Trophoblast cell (in vitro differentiated cells and primary cell): ENCODE data around the gene HBE1.

Source experiments
- DNase-seq, 2 donors: peaks; one replicate each; pipeline ENCODE4 v3.0.0-alpha.2; 2016
- H2AFZ ChIP-seq: 2 replicates; pipeline ENCODE4 v1.6.1; 2013; ENCODE audit warnings: low read length, moderate library complexity, mild to moderate bottlenecking; ENCODE audit not compliant: insufficient read depth, poor library complexity
- H2AK5ac ChIP-seq: 2 replicates; pipeline ENCODE4 v1.6.1; 2013; ENCODE audit warnings: mild to moderate bottlenecking, low read length
- H2BK120ac ChIP-seq: 2 replicates; pipeline ENCODE4 v1.6.1; 2013; ENCODE audit warnings: low read length, mild to moderate bottlenecking, moderate library complexity; ENCODE audit not compliant: insufficient read depth, poor library complexity
- H2BK12ac ChIP-seq: 2 replicates; pipeline ENCODE4 v1.6.1; 2013; ENCODE audit warnings: mild to moderate bottlenecking, low read length, moderate library complexity
- H2BK5ac ChIP-seq: 2 replicates; pipeline ENCODE4 v1.6.1; 2013; ENCODE audit warnings: low read length, low read depth, moderate library complexity, mild to moderate bottlenecking; ENCODE audit not compliant: poor library complexity
- H3K14ac ChIP-seq: 2 replicates; pipeline ENCODE4 v1.6.1; 2013; ENCODE audit warnings: mild to moderate bottlenecking, low read length
- H3K18ac ChIP-seq: 2 replicates; pipeline ENCODE4 v1.6.1; 2013; ENCODE audit warnings: mild to moderate bottlenecking, low read length
- H3K23ac ChIP-seq: 2 replicates; pipeline ENCODE4 v1.6.1; 2013; ENCODE audit warnings: low read length
- H3K27ac ChIP-seq: 2 replicates; pipeline ENCODE4 v1.5.1; 2013; ENCODE audit warnings: low read depth, mild to moderate bottlenecking, inconsistent platforms, low read length, moderate library complexity
- H3K27me3 ChIP-seq: 2 replicates; pipeline ENCODE4 v1.6.1; 2013; ENCODE audit warnings: inconsistent platforms, mild to moderate bottlenecking, low read length, moderate library complexity; ENCODE audit not compliant: insufficient read depth
- H3K36me3 ChIP-seq, 2 experiments: 1 replicate in 1 of 2; 2 replicates in 1 of 2; pipeline ENCODE4 v1.6.1; 2013; ENCODE audit warnings: low read length in 2 of 2, mild to moderate bottlenecking in 2 of 2, moderate library complexity in 1 of 2; ENCODE audit not compliant: insufficient read depth in 2 of 2, control insufficient read depth in 1 of 2
- H3K4ac ChIP-seq: 2 replicates; pipeline ENCODE4 v1.6.1; 2013; ENCODE audit warnings: low read depth, mild to moderate bottlenecking, low read length, moderate library complexity
- H3K4me1 ChIP-seq, 2 experiments: 1 replicate in 1 of 2; 2 replicates in 1 of 2; pipeline ENCODE4 v1.6.1; 2013; ENCODE audit warnings: low read length in 2 of 2, mild to moderate bottlenecking in 2 of 2, moderate library complexity in 1 of 2; ENCODE audit not compliant: insufficient read depth in 2 of 2, control insufficient read depth in 1 of 2
- H3K4me2 ChIP-seq: 2 replicates; pipeline ENCODE4 v1.6.1; 2013; ENCODE audit warnings: inconsistent platforms, mild to moderate bottlenecking, low read length, moderate library complexity
- H3K4me3 ChIP-seq: 2 replicates; pipeline ENCODE4 v1.5.1; 2013; ENCODE audit warnings: mild to moderate bottlenecking, low read depth, low read length, inconsistent platforms
- H3K79me1 ChIP-seq: one replicate; pipeline ENCODE4 v1.6.1; 2013; ENCODE audit warnings: low read length
- H3K79me2 ChIP-seq: 2 replicates; pipeline ENCODE4 v1.6.1; 2013; ENCODE audit warnings: low read length, mild to moderate bottlenecking; ENCODE audit not compliant: control insufficient read depth, insufficient read depth, poor library complexity
- H3K9ac ChIP-seq: 2 replicates; pipeline ENCODE4 v1.6.1; 2013; ENCODE audit warnings: mild to moderate bottlenecking, low read length
- H3K9me3 ChIP-seq: 2 replicates; pipeline ENCODE4 v1.6.1; 2013; ENCODE audit warnings: low read depth, mild to moderate bottlenecking, control low read depth, inconsistent platforms, low read length; ENCODE audit not compliant: insufficient read depth
- H4K12ac ChIP-seq: 2 replicates; pipeline ENCODE4 v1.6.1; 2013; ENCODE audit warnings: low read depth, mild to moderate bottlenecking, low read length, moderate library complexity
- H4K8ac ChIP-seq: 2 replicates; pipeline ENCODE4 v1.6.1; 2013; ENCODE audit warnings: low read depth, mild to moderate bottlenecking, low read length, moderate library complexity
- H4K91ac ChIP-seq: one replicate; pipeline ENCODE4 v1.6.1; 2013; ENCODE audit warnings: low read depth, mild to moderate bottlenecking, low read length, moderate library complexity
- WGBS: extraction: QIAGEN DNeasy Blood & Tissue Kit; methylation state at CpG from one replicate; pipeline ENCODE4 v1.1.7; 2013; ENCODE audit warnings: missing lambda C conversion rate; ENCODE audit not compliant: insufficient read length, insufficient coverage; ENCODE audit errors: extremely low coverage; 5-methylcytosine and 5-hydroxymethylcytosine counted together

Gene HBE1

GRCh38 chr11:5272395-5273017 is 2.8 kb upstream of the HBE1 start:
- Histone ChIP-seq H3K4me2 (no peak overlapping the region), H3K4me1 (no peaks in the 10 kb centered on the region), H4K12ac (no peak overlapping the region), H3K14ac (no peak overlapping the region), H2BK5ac (no peak overlapping the region), H3K23ac (no peak overlapping the region), H2BK120ac (no peak overlapping the region), H2BK12ac (no peak overlapping the region), H4K8ac (no peak overlapping the region), H3K9me3 (no peaks in the 10 kb centered on the region), H3K18ac (no peak overlapping the region), H3K36me3 (no peaks in the 10 kb centered on the region), H3K27ac (no peak overlapping the region), H3K79me1 (no peaks in the 10 kb centered on the region), H3K4me3 (no peak overlapping the region), H3K79me2 (no peaks in the 10 kb centered on the region), H2AFZ (no peak overlapping the region), H3K4ac (no peak overlapping the region), H2AK5ac (no peak overlapping the region), H4K91ac (no peak overlapping the region), H3K9ac (no peak overlapping the region), H3K27me3 (no peaks in the 10 kb centered on the region)
- WGBS = no CpG with 5 or more reads among the region's 4 CpGs
- no peak for DNase-seq

DNA sequence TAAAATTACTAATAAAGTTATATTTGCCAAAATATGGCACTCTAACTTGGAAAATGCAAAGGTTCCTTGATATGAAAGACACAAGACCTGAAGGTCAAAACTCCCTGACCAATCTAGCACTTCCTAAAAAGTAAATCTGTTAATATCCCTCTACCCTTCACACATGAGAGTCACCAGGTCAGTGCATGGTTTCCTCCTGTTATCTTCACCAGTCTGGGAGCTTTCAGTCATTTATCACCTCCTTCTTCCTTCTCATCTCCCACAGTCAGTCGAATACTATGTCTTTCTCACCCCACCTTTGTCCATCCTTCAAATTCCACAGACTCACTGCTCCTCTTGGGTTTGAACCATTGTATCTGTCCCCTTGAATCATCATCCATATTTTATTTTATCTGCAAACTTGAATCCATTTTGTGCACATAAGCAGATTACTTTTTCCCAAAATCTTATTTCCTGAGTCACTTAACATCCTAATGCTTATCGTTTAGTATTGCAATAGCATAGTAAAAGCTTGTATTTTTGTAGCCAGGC is 2.6 kb downstream of the HBE1 start:
- no peak overlapping the region for H2BK120ac ChIP-seq

GRCh38 chr11:5266609-5267008 is 3.1 kb downstream of the HBE1 start:
- no peak overlapping the region for H3K18ac ChIP-seq
- H2BK120ac ChIP-seq = no peak overlapping the region
- H3K9ac ChIP-seq = no peak overlapping the region
- no peaks in the 10 kb centered on the region for H3K79me1 ChIP-seq
- H2AK5ac ChIP-seq = no peak overlapping the region
- H3K4ac ChIP-seq = no peak overlapping the region
- H3K79me2 ChIP-seq = no peaks in the 10 kb centered on the region
- no peak overlapping the region for H2BK5ac ChIP-seq
- no peaks in the 10 kb centered on the region for H3K9me3 ChIP-seq
- H3K36me3 ChIP-seq = no peaks in the 10 kb centered on the region
- no peak for DNase-seq
- H3K4me2 ChIP-seq = no peak overlapping the region
- H3K4me1 ChIP-seq = no peaks in the 10 kb centered on the region
- no peak overlapping the region for H3K23ac ChIP-seq
- no peak overlapping the region for H2AFZ ChIP-seq
- no peak overlapping the region for H4K91ac ChIP-seq
- H3K27ac ChIP-seq = no peak overlapping the region
- H4K8ac ChIP-seq = no peak overlapping the region
- no peak overlapping the region for H2BK12ac ChIP-seq
- H4K12ac ChIP-seq = no peak overlapping the region
- no peaks in the 10 kb centered on the region for H3K27me3 ChIP-seq
- no peak overlapping the region for H3K14ac ChIP-seq
- no peak overlapping the region for H3K4me3 ChIP-seq

More for the DNA sequence above, 2.6 kb downstream of the HBE1 start:
- Histone ChIP-seq H3K9me3 (no peaks in the 10 kb centered on the region), H2AFZ (no peak overlapping the region), H3K36me3 (no peaks in the 10 kb centered on the region), H3K14ac (no peak overlapping the region), H3K4me2 (no peak overlapping the region), H2AK5ac (no peak overlapping the region), H3K79me1 (no peaks in the 10 kb centered on the region), H2BK12ac (no peak overlapping the region), H2BK5ac (no peak overlapping the region), H4K91ac (no peak overlapping the region), H4K12ac (no peak overlapping the region), H3K79me2 (no peaks in the 10 kb centered on the region), H3K18ac (no peak overlapping the region), H3K4me1 (no peaks in the 10 kb centered on the region), H3K4ac (no peak overlapping the region), H3K27ac (no peak overlapping the region), H3K9ac (no peak overlapping the region), H3K27me3 (no peaks in the 10 kb centered on the region), H4K8ac (no peak overlapping the region), H3K4me3 (no peak overlapping the region), H3K23ac (no peak overlapping the region)
- no peak for DNase-seq
- WGBS = no CpG with 5 or more reads among the region's 2 CpGs

DNA sequence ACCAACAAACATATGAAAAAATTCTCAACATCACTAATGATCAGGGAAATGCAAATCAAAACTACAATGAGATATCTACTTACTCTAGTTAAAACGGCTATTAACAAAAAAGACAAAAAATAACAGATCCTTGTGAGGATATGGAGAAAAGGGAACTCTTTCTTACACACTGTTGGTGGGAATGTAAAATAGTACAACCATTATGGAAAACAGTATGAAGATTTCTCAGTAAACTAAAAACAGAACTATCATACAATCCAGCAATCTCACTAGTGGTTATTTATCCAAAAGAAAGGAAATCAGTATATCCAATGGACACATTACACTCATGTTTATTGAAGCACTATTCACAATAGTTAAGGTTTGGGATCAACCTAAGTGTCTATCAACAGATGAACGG is 3.9 kb downstream of the HBE1 start:
- Histone ChIP-seq H2BK5ac (no peak overlapping the region), H3K14ac (no peak overlapping the region), H4K8ac (no peak overlapping the region), H3K9ac (no peak overlapping the region), H2BK120ac (no peak overlapping the region), H3K79me2 (no peaks in the 10 kb centered on the region), H3K9me3 (no peaks in the 10 kb centered on the region), H3K4ac (no peak overlapping the region), H3K79me1 (no peaks in the 10 kb centered on the region), H2AK5ac (no peak overlapping the region), H3K23ac (no peak overlapping the region), H3K18ac (no peak overlapping the region), H3K4me1 (no peaks in the 10 kb centered on the region), H2BK12ac (no peak overlapping the region), H3K36me3 (no peaks in the 10 kb centered on the region), H3K27ac (no peak overlapping the region), H2AFZ (no peak overlapping the region), H4K91ac (no peak overlapping the region), H4K12ac (no peak overlapping the region), H3K27me3 (no peaks in the 10 kb centered on the region), H3K4me3 (no peak overlapping the region), H3K4me2 (no peak overlapping the region)
- no CpG with 5 or more reads among the region's 2 CpGs for WGBS
- no peak for DNase-seq
